Subcutaneous abdominal adipose tissue (tissue), 5 donors: ENCODE results near the gene UBE2Q2.
"Not testable (repeated sequence)": the region's sequence is repeated elsewhere in the genome, so short reads cannot be mapped to it uniquely, and the experiment has no call there.

Experiments
- H3K27ac ChIP-seq: one replicate; pipeline ENCODE4 v1.7.0; 2013; ENCODE audit warnings: low read depth, mild to moderate bottlenecking, inconsistent platforms, low read length, moderate library complexity
- H3K27me3 ChIP-seq, 5 donors: one replicate each; pipeline ENCODE4 v1.7.0; 2013; ENCODE audit warnings: low read length in 5 of 5, inconsistent platforms in 1 of 5; ENCODE audit not compliant: control insufficient read depth in 5 of 5, insufficient read depth in 4 of 5
- H3K36me3 ChIP-seq, 5 donors: one replicate each; pipeline ENCODE4 v1.7.0; 2013; ENCODE audit warnings: low read length in 5 of 5; ENCODE audit not compliant: control insufficient read depth in 5 of 5, insufficient read depth in 5 of 5
- H3K4me1 ChIP-seq, 5 donors: one replicate each; pipeline ENCODE4 v1.7.0; 2013; ENCODE audit warnings: low read length in 5 of 5, mild to moderate bottlenecking in 3 of 5, moderate library complexity in 1 of 5; ENCODE audit not compliant: control insufficient read depth in 5 of 5, insufficient read depth in 5 of 5
- H3K4me3 ChIP-seq, 5 donors: one replicate each; pipeline ENCODE4 v1.7.0; 2013; ENCODE audit warnings: low read length in 5 of 5, low read depth in 1 of 5
- H3K9ac ChIP-seq, 5 donors: one replicate each; pipeline ENCODE4 v1.7.0; 2013; ENCODE audit warnings: low read length in 5 of 5, mild to moderate bottlenecking in 4 of 5, moderate library complexity in 3 of 5
- H3K9me3 ChIP-seq, 5 donors: one replicate each; pipeline ENCODE4 v1.7.0; 2013; ENCODE audit warnings: low read length in 5 of 5; ENCODE audit not compliant: control insufficient read depth in 5 of 5
- donor health status: healthy.
- donor health status: healthy.
- donor health status: healthy.
- donor health status: healthy.
- donor health status: healthy.

UBE2Q2 gene

DNA sequence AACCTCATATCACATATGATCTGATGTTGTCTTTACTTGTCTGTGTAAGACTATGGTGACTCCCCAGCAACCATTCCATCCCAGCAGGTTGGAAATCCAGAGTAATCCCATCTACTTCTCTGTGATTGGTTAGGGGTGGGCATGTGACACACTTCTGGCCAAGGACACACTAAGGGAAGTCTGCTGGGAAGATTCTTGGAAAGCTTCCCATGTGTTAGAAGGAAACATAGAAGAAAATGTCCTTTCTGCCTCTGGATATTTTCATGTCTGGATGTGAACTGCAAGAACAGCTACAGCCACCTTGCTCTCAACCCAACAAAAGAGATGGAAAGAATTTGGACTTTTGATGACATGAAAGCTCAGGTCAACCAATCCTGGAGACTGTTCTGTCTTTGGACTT lies 2.6 kb upstream of the UBE2Q2 start:
- peaks cover 0 to 33% (median 27%) of the 10 kb centered on the region in 5 donors for H3K4me1 ChIP-seq
- no peaks in the 10 kb centered on the region for H3K9me3 ChIP-seq
- no peaks in the 10 kb centered on the region for H3K27me3 ChIP-seq
- no peak overlapping the region for H3K27ac ChIP-seq
- H3K36me3 ChIP-seq: no peaks in the 10 kb centered on the region
- H3K9ac ChIP-seq: no peak overlapping the region
- H3K4me3 ChIP-seq: no peak overlapping the region

DNA sequence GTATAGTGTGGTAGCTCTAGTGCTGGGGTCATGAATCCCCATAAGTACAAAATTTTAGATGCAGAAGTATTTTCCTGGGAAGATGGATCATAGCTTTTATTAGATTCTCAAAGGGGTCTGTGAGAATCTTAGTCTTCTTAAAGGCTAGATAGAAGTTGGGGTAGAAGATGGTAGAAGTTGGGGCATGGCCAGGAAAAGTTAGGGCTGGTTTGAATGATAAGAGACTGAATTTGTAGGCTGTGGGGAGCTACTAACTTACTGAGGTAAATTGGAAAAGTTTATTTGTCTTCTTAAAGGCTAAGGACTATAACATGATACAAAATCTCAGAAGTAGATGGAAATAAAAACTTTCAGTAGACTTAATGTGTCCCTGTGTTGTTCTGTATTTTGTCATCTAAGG lies 1.6 kb upstream of the UBE2Q2 start:
- no peak overlapping the region for H3K27ac ChIP-seq

DNA sequence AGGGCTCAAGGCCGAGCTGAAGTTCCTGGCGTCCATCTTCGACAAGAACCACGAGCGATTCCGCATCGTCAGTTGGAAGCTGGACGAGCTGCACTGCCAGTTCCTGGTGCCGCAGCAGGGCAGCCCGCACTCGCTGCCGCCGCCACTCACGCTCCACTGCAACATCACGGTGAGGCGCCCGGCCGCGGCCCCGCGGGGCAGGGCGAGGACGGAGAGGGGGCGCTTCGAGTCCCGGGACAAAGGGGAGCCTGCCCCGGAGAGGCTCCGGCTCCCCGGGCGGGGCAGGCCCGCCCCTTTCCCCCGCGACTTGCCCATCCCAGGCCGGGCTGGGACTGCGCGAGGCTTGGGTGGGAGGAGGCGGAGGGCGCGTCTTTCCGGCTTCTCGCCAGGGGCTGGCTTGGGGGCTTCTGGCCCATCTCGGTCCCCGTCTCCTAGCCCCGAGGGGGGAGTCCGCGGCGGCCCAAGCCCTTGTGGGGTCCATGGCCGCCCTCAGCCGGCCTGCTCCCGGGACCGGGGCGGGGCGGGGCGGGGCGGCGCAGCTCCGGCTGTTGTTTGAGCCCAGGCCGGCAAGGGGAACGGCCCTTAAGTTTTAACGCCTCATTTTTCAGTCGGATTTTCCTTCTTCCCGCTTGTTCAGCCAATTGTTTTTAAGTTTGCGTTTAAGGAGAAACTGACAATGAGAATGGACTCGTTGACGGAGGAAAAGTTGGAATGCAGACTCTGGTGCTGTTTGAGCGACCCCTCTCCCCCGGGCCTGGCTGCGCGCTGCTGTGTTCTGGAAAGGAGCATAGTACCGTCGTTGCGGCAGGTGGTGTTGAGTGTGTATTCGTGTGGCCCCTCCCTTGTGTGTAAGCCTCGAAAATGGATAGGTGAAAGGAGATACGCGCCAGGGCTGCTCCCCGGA lies 683 bp downstream of the UBE2Q2 start:
- H3K9me3 ChIP-seq: no peaks in the 10 kb centered on the region
- H3K4me1 ChIP-seq: peaks cover 0 to 54% (median 33%) of the 10 kb centered on the region in 5 donors
- H3K9ac ChIP-seq: peak overlapping the region; percentile 70 to 87 (median 85)
- peak overlapping the region; percentile 89 to 96 (median 91) for H3K4me3 ChIP-seq
- no peaks in the 10 kb centered on the region for H3K27me3 ChIP-seq
- peak overlapping the region; percentile 75 for H3K27ac ChIP-seq
- H3K36me3 ChIP-seq: no peaks in the 10 kb centered on the region

More for the DNA sequence above, 1.6 kb upstream of the UBE2Q2 start:
- Histone ChIP-seq H3K9ac (no peak overlapping the region), H3K27me3 (no peaks in the 10 kb centered on the region), H3K4me3 (no peak overlapping the region), H3K4me1 (peaks cover 0 to 39% (median 28%) of the 10 kb centered on the region in 5 donors), H3K36me3 (no peaks in the 10 kb centered on the region), H3K9me3 (no peaks in the 10 kb centered on the region)

GRCh38 chr15:75844629-75845335 lies 1.5 kb downstream of the UBE2Q2 start:
- Histone ChIP-seq H3K36me3 (no peaks in the 10 kb centered on the region), H3K27me3 (no peaks in the 10 kb centered on the region), H3K4me3 (peak overlapping the region; percentile 89 to 96 (median 91)), H3K9ac (peak overlapping the region; percentile 70 to 87 (median 85)), H3K27ac (peak overlapping the region; percentile 75), H3K9me3 (no peaks in the 10 kb centered on the region), H3K4me1 (peaks cover 0 to 54% (median 33%) of the 10 kb centered on the region in 5 donors)

GRCh38 chr15:75849167-75849566 lies 5.9 kb downstream of the UBE2Q2 start:
- H3K27ac ChIP-seq: no peak overlapping the region
- no peaks in the 10 kb centered on the region for H3K27me3 ChIP-seq
- H3K9ac ChIP-seq: no peak overlapping the region
- H3K4me1 ChIP-seq: peaks cover 0 to 38% (median 24%) of the 10 kb centered on the region in 5 donors
- H3K4me3 ChIP-seq: no peak overlapping the region
- no peaks in the 10 kb centered on the region for H3K9me3 ChIP-seq
- H3K36me3 ChIP-seq: no peaks in the 10 kb centered on the region

DNA sequence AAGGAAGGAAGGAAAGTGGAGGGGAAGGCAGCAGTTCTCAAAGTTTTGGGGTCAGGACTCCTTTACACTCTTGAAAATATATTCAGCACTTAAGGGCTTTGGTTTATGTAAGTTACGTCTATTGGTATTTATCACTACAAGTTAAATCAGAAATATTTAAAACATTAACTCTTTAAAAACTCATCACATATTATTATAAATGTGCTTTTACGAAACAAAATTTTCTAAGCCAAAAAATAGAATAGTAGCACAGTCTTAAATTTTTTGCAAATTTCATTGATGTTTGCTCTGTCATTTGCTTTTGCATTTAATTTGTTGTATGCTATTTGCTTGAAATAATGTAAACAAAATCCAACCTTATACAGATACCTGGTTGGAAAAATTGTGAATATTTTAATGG lies 7.5 kb downstream of the UBE2Q2 start:
- H3K27ac ChIP-seq: no peak overlapping the region
- H3K9ac ChIP-seq: no peak overlapping the region
- peaks cover 0 to 23% (median 11%) of the 10 kb centered on the region in 5 donors for H3K4me1 ChIP-seq
- no peak overlapping the region for H3K4me3 ChIP-seq
- H3K9me3 ChIP-seq: no peaks in the 10 kb centered on the region
- peaks cover 0 to 6% (median 0%) of the 10 kb centered on the region in 5 donors for H3K36me3 ChIP-seq
- no peaks in the 10 kb centered on the region for H3K27me3 ChIP-seq

DNA sequence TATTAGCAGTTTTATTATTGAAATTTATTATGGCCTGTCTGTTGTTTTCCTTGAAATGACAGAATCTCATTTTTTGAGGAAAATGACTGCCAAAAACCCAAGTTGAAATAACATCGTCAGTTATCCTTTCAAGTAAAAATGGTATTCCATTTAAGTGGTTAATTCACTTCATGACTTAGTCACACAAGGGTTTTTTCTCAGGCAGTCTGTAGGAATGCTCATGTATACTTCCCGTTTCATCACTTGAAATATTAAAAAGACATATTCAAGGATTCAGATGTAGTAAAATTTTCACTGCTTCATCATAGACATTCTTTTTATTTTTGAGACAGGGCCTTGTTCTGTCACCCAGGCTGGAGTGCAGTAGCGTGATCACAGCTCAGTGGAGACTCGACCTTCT lies 8.3 kb downstream of the UBE2Q2 start:
- H3K9me3 ChIP-seq, H3K36me3 ChIP-seq, H3K9ac ChIP-seq, H3K4me3 ChIP-seq, H3K27me3 ChIP-seq, H3K27ac ChIP-seq: not testable (repeated sequence)
- peaks cover 0 to 18% (median 9%) of the 10 kb centered on the region in 5 donors for H3K4me1 ChIP-seq

GRCh38 chr15:75857886-75858285 lies 14.6 kb downstream of the UBE2Q2 start:
- Histone ChIP-seq H3K36me3 (peaks cover 0 to 15% (median 4%) of the 10 kb centered on the region in 5 donors), H3K9ac (no peak overlapping the region), H3K4me1 (peaks cover 0 to 7% (median 0%) of the 10 kb centered on the region in 5 donors), H3K9me3 (no peaks in the 10 kb centered on the region), H3K4me3 (no peak overlapping the region), H3K27ac (no peak overlapping the region), H3K27me3 (no peaks in the 10 kb centered on the region)

GRCh38 chr15:75861750-75862402 lies 18.6 kb downstream of the UBE2Q2 start:
- no peak overlapping the region for H3K9ac ChIP-seq
- H3K36me3 ChIP-seq: peaks cover 0 to 19% (median 5%) of the 10 kb centered on the region in 5 donors
- H3K27me3 ChIP-seq: no peaks in the 10 kb centered on the region
- no peak overlapping the region for H3K27ac ChIP-seq
- no peak overlapping the region for H3K4me3 ChIP-seq
- no peaks in the 10 kb centered on the region for H3K9me3 ChIP-seq
- peaks cover 0 to 8% (median 0%) of the 10 kb centered on the region in 5 donors for H3K4me1 ChIP-seq
